Peyer's patch (tissue), 4 donors: Measurements from ENCODE around the gene FNDC3B.

ENCODE experiments used
- CTCF ChIP-seq, 6 experiments: fragments of 450-650 bp in 4 of 6; fragments of 200-600 bp in 2 of 6; sonication (generic) in 1 of 6; IDR thresholded peaks; one replicate each; pipeline ENCODE4 v1.5.1; 2017 to 2019; ENCODE audit warnings: antibody characterized with exemption in 6 of 6, mild to moderate bottlenecking in 3 of 6, moderate library complexity in 1 of 6
- POLR2A ChIP-seq, 2 donors: fragments of 450-650 bp; IDR thresholded peaks; one replicate each; pipeline ENCODE4 v1.5.1; 2017; ENCODE audit warnings: antibody characterized with exemption in 2 of 2, mild to moderate bottlenecking in 2 of 2, moderate library complexity in 2 of 2

- TF ChIP-seq CTCF (IDR thresholded peaks at IDR 0.05) (no peak), POLR2A (IDR thresholded peaks at IDR 0.05) (no peak)
These were observed 251.1 kb downstream of the FNDC3B start for GRCh38 chr3:172290457-172290856.
